Measurements from ENCODE around the gene MDFIC.
A peak's percentile ranks its signal among the peaks of the same experiment; 100 is the strongest.

Gene MDFIC

DNA sequence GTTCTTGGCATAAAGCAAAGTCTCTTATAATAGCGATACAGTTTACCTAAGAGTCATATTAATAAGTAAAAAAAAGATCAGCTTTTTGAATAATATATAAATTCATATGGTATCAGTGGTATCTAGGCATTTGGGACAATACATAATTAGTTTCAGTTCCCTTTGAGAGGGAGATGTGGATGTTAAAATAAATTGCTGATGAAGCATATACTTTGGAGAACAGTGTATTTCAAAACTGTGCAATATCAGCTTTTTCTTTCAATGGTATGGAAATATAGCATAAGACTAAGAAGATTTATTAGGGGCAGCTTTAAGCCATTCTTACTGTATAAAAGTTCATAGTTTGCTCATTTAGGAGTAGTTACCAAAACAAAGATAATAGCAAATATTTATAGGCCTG lies 35.5 kb downstream of the MDFIC start:
- no peak for DNase-seq

DNA sequence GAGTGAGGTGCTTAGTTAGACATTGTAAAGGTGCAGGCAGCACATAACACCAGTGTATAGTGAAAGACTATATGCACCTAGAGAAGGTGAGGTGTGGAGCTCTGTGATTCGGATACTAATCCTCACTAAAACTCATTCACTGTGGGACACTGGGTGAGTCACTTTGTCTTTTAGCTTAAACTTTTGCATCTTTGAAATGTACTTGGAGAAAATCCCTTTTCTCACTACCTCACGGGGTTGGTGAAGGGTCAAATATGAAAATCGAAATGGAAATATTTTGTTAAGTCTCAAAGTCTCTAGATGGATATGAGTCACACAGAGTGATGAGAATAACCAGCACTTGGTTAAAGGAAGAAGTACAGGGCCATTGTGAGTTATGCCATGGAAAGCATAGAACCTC lies 38.0 kb downstream of the MDFIC start:
- peak; percentile 50 for DNase-seq

DNA sequence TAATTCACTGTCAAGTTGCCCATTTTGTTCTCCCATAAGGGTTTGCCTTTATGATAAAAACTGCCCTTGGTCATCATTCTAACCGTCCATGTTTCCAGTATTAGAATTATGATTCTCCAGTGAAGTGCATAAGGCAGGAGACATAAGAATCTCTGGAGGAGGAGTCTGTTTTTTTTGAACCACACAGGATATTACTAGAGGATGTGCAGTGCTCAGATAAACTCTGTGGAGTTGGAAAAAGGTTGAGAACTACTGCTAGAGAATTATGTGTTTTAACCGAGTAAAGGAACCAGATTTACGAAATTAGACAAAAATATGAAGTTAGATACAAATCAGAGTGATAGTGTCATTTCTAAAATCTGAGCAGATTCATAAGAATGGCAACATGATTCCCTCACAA lies 40.5 kb downstream of the MDFIC start:
- DNase-seq: no peak

DNA sequence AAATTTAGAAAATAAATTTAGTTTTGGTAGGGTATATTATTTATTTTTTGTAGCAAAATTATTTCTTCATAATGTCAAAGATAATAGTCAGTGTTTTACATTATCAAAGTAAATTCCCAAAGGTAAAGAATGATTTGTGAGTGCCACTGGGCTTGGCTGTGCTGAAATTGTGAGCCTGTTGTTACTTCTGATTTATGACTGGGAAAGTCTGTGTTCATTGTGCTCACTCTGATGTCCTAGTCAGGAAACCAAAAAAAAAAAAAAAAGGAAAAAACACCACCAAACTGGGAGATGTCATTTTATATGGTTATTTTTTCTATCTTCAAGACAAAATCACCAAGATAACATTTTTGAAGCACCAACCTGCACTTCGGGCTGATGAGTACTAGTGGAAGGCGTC lies 44.3 kb downstream of the MDFIC start:
- no peak for DNase-seq

DNA sequence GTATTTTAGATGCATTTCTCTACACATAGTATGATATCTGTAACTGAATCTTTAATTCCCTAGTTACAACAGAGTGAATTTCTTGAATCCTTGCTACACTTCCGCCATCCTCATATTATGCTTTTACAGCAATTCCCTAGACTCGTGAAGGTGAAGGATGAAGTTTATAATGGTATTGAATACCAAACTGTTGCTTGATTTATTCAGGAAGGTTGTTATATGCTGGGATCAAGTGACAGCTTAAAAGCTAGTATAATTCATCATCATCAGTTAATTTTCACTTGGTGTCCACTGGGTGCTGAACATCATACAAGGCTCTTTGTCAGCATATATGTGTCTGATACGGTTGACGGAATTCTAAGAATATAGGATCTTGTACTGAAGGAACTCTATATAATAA lies 47.2 kb downstream of the MDFIC start:
- DNase-seq: no peak

DNA sequence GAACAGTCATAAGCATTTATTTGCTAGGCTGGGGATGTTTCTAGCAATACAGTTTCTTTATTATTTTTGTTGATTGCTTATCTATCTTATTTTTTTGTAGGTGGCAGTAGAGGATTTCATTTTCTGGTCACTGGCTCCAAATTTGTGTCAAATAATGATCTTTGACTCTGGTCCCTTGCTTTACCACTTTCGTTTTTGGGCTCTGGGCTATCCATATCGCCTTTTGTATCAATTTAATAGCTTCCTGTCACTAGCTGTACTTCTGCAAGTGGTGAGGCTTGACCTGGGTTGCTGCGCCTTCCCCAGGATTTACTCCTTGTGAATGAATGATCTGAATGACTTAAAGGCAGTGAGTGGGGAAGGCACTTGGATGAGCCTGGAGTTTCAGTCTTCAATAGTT lies 48.4 kb downstream of the MDFIC start:
- DNase-seq: no peak

DNA sequence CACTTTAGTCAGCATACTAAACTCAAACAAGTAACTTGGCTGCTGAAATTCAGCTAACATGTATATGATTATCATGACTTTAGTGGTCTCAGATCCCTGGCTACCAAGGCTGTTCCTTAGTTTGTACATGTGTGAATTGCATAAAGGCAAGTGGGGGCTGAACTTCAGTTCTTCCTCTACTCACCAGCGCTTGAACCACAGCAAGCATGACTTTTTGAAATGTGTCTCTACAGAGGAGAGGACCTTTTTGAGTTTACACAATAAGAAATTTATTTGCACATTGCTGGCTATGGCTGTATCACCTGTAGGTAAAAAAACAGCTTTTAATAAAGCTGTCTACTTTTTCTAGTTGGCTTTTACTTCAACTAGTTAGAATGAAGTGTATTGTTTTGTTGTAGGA lies 48.8 kb downstream of the MDFIC start:
- DNase-seq: no peak

DNA sequence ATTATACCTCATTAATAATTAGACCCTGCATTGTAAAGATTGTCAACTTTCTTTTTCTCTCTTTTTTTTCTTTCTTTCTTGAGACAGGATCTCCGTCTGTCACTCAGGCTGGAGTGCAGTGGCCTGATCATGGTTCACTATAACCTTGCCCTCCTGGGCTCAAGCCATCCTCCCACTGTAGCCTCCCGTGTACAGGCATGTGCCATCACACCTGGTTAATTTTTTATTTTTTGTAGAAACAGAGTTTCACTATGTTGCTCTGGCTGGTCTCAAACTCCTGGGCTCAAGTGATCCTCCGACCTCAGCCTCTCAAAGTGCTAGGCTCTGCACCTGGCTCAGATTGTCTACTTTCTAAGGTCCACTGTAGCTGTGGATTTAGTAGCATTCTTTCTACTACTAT lies 50.7 kb downstream of the MDFIC start:
- no peak for DNase-seq

DNA sequence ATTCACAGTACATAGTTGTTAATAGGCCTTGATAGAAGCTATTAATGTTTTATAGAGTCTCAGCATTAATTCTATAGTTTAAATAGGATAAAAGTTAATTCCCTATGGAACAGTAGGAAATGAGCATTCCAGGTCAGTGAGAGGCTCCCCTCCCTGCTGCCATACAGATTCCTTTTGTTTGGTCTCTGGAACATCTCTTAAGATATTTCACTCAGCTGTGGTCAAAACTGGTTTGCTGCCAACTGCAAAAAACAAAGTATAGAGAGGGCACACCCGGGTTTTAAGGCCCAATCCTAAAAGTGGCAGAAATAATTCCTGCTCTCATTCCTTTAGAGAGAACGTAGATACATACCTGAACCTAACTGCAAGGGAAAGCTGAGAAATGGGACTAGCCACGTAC lies 51.3 kb downstream of the MDFIC start:
- DNase-seq: peak; percentile 61

DNA sequence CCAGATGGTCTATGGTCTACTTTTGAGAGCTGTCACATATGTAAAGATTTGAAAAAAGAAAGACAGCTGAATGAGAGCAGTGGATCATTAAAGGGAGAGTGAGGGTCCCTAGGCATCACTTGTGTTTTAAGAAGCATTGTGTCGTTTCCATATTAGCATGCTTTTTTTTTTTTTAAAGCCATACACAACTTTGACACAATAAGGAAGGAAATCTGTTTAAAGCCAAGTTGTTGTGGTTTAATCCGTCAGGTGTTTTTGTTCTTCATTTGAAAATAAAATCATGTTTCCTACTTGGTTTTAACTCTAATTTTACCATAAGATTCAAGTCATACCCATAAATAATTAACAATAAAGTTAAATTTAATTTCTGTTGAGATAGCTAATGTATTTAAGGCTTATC lies 53.5 kb downstream of the MDFIC start:
- no peak for DNase-seq

DNA sequence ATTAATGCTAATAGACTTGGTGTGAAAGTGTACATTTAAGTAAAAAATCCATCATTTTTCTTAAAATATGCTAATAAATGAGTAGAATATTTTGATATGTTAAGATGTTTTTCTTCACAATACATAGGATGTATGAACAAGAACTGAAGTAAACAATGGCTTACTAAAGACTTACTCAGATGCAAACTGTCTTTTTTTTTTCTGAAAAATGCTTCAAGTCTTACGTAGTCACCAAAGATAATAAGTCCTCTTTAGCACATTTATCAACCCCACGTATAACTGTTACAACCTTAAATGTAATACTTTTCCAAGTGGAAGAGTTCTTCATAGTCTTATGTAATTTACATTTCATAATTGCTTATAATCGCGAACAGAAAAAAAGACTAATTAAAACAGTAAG lies 54.8 kb downstream of the MDFIC start:
- peak; percentile 6 for DNase-seq

DNA sequence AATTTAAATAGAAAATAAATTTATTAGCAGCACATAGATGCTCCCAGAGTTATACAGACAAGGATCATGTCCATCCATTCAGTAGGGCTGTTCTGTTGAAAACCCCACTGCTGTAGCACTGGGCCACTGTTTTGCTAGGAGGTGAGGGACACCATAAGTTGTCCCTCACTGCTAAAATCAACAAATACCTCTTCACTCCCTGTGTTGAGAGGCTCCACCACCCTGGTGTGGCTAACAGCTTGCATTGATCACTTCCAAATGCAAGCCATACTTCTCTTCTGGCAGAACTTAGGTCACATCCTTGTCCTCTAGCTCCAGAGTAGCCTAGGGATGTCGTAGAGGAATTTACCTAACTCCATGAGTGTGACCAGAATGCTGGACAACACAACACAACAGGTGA lies 55.4 kb downstream of the MDFIC start:
- DNase-seq: no peak

DNA sequence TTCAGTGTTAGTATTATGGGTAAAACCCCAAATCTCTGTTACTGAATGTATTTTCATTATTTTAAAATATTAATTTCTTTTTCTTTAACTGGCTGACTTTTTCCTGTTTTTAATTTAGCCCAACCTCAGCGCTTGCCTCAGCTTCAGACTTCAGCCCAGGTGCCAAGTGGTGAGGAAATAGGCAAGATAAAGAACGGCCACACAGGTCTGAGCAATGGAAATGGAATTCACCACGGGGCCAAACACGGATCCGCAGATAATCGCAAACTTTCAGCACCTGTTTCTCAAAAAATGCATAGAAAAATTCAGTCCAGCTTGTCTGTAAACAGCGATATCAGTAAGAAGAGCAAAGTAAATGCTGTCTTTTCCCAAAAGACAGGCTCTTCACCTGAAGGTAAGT lies 57.5 kb downstream of the MDFIC start:
- peak; percentile 32 for DNase-seq

DNA sequence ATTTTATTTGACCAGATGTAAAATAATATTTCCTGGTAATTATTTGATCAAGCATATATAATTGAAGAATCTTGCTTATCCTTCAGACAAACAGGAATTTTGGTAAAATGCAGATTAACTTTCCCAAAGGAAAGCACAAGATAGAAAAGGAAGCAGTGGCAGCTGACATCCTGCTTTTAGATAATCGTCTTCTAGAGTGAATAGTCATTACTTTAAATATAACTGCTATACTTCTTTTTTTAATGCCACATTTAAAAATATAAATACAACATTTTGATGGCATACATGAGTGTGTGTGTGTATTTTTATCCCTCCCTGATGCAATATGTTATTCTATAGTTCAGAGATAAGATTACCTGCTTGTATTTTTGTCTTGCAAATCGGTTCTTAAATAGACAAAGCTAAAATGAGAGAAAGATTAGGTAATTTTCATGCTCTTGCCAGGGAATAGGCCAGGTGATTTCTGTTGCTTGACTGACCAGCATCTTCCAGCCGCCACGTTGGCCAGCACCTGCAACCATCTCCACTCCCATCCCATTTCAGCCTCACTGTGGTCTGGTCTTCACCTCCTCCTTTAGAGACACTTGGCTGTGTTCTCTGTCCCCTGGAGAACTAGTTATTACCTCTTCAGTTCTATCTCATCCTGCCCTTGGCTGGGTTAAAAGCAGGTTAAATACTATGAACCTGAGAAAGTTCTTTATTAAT lies 58.1 kb downstream of the MDFIC start:
- DNase-seq: no peak

DNA sequence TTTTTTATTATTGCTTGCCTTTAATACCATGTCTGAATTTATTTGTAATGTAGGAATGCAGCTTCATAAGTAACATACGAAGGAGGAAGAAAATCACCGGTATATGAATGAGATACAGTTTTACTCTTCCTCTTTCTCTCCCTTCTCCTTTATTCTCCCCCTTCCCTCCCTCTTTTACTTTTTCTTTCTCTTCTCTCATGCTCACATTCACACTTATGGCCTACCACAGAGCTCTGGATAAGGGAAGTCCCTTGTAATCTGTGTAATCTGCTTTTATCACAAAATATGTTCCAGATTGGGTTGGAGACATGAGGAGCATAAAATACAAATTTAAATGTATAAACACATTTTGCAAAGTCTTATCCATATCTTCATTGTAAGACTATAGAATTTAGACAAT lies 59.4 kb downstream of the MDFIC start:
- DNase-seq: no peak

DNA sequence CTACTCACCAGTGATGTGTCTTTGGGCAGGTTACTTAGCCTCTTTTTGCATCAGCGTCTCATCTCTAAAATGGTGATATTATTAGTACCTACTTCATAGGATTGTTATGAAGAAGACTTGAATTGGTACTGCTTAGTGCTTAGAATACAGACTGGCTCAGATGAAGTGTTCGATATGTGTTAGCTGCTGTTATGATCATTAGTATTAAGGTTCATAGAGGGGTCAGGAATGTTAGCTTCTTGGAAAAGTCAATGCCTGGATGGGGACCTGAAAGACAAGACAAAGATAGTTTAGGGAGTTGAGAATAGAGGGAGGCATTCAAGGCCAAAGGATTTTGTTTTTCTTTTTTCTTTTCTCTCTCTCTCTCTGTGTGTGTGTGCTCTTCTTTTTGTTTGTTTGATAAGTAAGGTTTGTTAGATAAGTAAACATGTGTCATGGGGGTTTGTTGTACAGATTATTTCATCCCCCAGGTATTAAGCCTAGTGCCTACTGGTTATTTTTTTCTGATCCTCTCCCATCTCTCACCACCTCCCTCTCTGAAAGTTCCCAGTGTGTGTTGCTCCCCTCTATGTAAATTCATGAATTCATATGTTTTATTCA lies 63.3 kb downstream of the MDFIC start:
- DNase-seq: no peak

DNA sequence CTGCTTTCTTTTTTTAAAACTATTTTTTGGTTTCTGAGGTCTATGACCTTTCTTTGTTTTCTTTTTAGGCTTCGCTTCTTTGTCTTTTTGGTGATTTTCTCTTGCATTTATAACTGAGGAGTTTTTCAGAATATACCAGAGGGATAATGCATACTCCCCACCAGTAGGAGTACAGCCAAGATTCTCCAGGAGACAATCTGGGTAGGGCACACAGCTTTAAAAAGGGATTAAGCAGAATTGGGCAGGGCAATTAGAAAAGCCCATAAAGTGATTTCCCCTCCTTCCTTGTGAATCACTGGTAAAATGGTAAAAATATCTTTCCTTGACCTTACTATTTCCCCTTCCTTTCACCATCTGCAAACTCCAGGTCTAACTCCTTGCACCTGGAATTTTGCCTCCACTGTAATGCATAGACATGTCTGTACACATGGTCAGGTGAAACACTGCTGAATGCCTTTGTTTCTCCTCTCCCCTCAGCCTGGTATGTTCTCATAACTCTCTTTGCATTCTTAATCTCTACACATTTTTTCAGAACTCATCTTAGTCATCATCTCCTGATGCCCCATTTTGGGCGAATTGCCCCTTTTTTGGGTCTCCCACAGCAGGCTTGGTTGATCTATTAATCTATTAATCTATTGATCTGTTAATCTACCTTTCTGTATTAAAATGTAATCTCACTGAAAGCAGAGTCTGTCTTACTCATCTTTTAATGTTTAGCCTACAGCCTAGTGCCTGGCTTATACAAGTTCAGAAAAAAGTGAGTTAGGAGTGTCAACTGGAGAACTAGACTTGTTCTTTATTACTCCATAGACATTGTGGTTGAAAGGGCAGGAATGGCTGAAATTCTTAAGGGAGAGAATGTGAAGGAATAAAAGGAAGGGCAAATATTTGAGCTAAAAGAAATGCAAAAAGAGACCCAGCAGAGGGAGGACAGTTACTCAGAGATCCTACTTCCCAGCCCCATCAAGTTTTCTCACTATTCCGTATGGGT lies 64.6 kb downstream of the MDFIC start:
- DNase-seq: peak; percentile 40

DNA sequence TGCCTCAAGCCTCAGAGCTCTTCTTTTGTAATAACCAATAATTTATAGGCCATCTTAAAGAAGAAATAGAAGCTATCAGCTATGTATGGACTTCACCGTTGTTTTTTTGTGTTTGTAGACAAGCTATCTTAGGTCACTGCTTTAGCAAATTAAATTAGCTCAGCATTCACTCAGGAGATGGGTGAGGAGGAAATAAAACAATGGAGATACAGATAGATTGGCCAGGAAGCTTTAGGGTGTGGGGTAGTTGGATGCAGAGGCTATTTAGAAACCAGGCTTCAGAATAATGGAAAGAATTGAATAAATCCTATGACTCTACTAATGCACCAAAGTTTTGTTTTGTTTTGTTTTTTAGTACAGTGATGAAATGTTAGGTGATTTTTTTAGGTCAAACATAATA lies 66.1 kb downstream of the MDFIC start:
- no peak for DNase-seq

DNA sequence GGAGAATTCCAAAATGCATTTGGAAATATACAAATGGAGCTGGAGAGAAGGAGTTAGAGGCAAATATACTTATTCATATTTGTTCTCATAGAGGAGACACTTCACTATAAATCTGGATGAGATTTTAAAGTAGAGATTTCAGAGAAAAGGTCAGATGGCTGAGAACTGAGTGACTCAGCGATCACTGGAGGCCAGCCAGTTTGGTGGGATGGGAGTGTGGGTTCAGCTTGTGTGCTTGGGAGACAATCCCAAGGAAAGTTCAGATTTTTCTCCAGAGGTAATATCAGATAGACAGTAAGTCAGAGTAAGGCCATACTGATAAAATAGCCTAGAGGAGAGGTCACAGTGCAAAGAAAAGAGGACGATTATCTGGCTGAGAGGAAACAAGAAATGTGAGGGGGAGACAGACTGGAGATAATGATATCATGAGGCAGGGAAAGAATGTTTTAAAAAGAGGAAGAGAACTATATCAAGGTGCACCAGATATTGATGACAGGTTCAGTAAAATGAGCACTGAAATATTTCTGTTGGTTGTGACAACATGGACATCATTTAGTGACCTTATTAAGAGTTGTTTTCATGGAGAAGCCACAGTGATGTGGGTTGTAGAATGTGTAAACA lies 67.0 kb downstream of the MDFIC start:
- peak; percentile 78 for DNase-seq

DNA sequence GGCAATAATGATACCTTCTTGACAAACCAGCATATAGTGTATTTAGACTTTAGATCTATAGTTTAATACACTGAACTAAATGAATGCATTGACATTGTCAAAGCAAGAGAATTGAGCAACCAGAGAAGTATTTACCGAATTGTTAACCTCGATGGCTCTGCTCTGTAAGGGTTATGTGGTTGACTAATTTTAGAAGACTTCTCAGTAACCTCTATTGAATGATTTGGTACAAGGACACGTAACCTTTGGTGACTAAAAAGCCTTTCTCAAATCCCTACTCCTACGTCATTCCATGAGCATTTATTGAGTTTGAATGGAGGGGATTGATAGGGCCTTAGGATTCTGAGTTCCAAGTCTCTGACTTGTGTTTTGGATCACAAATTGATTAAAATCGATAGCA lies 67.6 kb downstream of the MDFIC start:
- no peak for DNase-seq

DNA sequence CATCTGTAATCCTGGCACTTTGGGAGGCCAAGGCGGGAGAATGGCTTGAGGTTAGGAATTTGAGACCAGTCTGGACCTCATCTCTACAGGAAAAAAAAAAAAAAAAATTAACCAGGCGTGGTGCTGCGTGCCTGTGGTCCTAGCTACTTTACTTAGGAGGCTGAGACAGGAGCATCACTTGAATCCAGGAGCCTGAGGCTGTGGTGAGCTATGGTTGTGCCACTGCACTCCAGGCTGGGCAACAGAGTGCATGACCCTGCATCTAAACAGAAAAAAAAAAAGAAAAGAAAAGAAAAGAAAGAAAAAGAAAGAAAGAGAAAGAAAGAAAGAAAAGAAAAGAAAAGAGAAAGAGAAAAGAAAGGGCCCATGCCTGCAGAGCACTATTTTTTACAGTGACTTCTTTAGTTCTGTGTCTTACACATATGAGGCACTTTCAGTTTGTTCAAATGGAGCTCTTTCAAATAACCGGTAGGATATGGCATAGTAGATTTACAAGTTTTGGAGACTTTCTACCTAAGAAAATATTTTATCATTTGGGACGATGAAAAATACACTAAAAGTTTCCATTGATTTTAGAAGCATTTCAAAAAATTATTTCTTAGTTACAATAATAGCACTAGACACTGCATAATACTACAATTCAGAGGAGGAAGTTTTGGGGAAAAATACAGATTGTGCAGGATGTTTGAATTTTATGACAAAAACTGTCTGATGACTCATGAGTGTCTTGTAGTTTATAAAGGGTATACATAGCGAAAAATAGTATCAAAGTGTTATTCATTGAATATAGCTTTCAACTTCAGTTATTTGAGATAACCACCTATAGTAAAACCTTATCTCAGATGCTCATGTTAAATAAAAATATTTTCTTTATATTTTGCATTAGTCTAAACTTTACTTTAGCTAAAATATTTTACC lies 75.9 kb downstream of the MDFIC start:
- no peak for DNase-seq

DNA sequence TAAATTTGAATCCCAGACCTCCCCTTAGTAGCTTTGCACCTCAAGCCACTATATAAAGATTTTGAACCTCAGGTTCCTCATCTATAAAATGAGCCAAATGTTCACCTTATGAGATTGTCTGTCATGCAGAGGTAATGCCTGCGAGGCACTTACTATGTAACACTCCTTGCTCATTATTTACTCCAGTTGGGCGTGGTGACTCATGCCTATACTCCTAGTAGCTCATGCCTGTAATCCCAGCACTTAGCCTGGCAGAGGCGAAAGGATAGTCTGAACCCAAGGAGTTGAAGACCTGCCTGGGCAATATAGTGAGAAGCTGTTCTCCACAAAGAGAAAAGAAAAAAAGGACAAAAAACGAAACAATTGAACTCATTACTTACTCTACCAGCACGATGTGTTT lies 82.2 kb downstream of the MDFIC start:
- DNase-seq: no peak

All from fibroblast of skin of right quadriceps (primary cell).